HepG2 (cell line): ENCODE measurements around the gene INAFM1.

Source experiments
- AGO2 ChIP-seq: fragments of 200-400 bp; formaldehyde crosslinking; optimal IDR thresholded peaks from 2 replicates; pipeline ENCODE3; 2017; ENCODE audit warnings: mild to moderate bottlenecking, low read depth, low read length, moderate library complexity
- TF ChIP-seq, protein P1 (sequence below): sonication (generic); formaldehyde crosslinking; IDR thresholded peaks from 2 replicates; pipeline ENCODE4 v1.4.0; 2020; ENCODE audit warnings: missing genetic modification reagents

DNA sequence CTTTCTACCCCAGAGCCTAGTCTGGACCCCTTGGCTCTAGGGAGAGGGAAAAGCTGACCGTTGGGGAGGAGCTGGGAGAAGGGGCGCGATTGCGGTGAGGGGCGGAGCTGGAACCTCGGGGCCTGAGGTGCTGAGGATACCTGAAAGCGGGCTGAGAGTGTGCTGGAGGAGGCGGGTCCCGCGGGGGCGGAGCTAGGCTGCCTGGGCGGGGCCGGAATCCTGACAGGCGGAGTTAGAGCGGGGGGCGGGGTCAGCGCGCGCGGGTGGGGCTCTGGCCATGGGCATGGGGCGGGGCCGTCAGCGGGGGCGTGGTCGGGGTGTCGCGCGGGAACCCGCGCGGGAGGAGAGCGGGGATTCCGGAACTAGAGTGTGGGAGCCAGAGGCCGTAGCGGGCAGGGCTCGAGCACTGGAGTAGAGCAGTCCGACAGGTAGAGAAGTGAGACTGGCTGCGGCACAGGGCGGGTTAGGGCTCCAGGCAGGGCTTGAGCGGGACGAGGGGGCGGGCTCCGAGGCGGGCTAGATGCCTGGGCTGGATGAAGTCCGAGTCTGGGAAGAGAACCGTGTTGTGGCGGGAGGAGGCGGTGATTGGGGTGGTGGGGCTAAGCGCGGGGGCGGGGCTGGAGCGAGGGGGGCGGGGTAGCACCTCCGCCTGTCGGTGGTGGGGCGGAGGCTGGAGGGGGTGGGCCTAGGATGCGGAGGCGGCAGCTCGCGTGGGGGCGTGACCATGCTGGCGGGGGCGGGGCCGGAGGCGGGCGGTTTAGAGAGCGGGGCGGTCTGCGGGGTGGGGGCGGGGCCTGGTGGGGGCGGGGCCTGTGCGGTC, at the start of gene INAFM1:
- TF ChIP-seq, protein P1, sequence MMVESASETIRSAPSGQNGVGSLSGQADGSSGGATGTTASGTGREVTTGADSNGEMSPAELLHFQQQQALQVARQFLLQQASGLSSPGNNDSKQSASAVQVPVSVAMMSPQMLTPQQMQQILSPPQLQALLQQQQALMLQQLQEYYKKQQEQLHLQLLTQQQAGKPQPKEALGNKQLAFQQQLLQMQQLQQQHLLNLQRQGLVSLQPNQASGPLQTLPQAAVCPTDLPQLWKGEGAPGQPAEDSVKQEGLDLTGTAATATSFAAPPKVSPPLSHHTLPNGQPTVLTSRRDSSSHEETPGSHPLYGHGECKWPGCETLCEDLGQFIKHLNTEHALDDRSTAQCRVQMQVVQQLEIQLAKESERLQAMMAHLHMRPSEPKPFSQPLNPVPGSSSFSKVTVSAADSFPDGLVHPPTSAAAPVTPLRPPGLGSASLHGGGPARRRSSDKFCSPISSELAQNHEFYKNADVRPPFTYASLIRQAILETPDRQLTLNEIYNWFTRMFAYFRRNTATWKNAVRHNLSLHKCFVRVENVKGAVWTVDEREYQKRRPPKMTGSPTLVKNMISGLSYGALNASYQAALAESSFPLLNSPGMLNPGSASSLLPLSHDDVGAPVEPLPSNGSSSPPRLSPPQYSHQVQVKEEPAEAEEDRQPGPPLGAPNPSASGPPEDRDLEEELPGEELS (CRISPR knock-in tag), result no peak
- no peak for TF ChIP-seq AGO2
